IMR-90 (cell line): ENCODE data around the gene CFAP45. TPM values are rescaled to one million over a fixed set of nuclear protein-coding genes. Genes with fewer than 3 reads are reported as not detected.

ENCODE experiments used
- ATAC-seq: fragments of 200-7000 bp; cut with Tn5 transposase; 2 replicates; pipeline ENCODE4 v1.9.1; 2020; ENCODE audit warnings: low read depth, mild to moderate bottlenecking, moderate library complexity
- BruUV-seq: library from RNA; stranded (reverse); fragments of 400-500 nt; replicated peaks from 2 replicates; lab custom pipeline; 2021; lab: Mats Ljungman, UMichigan
- CTCF ChIA-PET: fragments of 300-600 bp; formaldehyde crosslinking; extraction: SDS; loops from one replicate; lab custom pipeline; 2021; ENCODE audit warnings: antibody characterized with exemption; lab: Yijun Ruan, JAX
- POLR2A ChIA-PET: fragments of 300-600 bp; sonication (Branson Sonifier 250); formaldehyde crosslinking; loops from one replicate; lab custom pipeline; 2022; ENCODE audit warnings: antibody characterized with exemption; ENCODE audit not compliant: unreplicated experiment; lab: Charles Lee
- DNase-seq: peaks from one replicate; pipeline ENCODE4 v3.0.0; 2013
- H2AFZ ChIP-seq: replicated peaks from 2 replicates; pipeline ENCODE3; 2013; ENCODE audit warnings: low read length, mild to moderate bottlenecking; ENCODE audit not compliant: poor library complexity
- H2AK5ac ChIP-seq: 2 replicates; pipeline ENCODE4 v1.6.1; 2013; ENCODE audit warnings: low read depth, low read length, inconsistent platforms
- H2AK9ac ChIP-seq: replicated peaks from 2 replicates; pipeline ENCODE3; 2013; ENCODE audit warnings: mild to moderate bottlenecking, low read depth, low read length, moderate library complexity; ENCODE audit not compliant: poor library complexity
- H2BK120ac ChIP-seq: 2 replicates; pipeline ENCODE4 v1.6.1; 2013; ENCODE audit warnings: low read depth, low read length, inconsistent platforms
- H2BK15ac ChIP-seq: 3 replicates; pipeline ENCODE4 v1.6.1; 2013; ENCODE audit warnings: low read depth, low read length, inconsistent platforms
- H2BK20ac ChIP-seq: 2 replicates; pipeline ENCODE4 v1.6.1; 2013; ENCODE audit warnings: low read depth, mild to moderate bottlenecking, inconsistent platforms, low read length, moderate library complexity
- H2BK5ac ChIP-seq: 2 replicates; pipeline ENCODE4 v1.6.1; 2013; ENCODE audit warnings: mild to moderate bottlenecking, low read depth, low read length, inconsistent platforms; ENCODE audit not compliant: poor library complexity, severe bottlenecking
- H3K14ac ChIP-seq: replicated peaks from 2 replicates; pipeline ENCODE4 v1.6.1; 2013; ENCODE audit warnings: low read depth, low read length, inconsistent platforms
- H3K18ac ChIP-seq: 2 replicates; pipeline ENCODE4 v1.6.1; 2013; ENCODE audit warnings: low read depth, low read length, control low read depth
- H3K23ac ChIP-seq: 2 replicates; pipeline ENCODE4 v1.6.1; 2013; ENCODE audit warnings: low read depth, low read length, inconsistent platforms
- H3K27ac ChIP-seq: 2 replicates; pipeline ENCODE4 v1.5.1; 2013; ENCODE audit warnings: mild to moderate bottlenecking, control low read depth, low read length; ENCODE audit not compliant: insufficient read depth
- H3K27me3 ChIP-seq: 2 replicates; pipeline ENCODE4 v1.6.1; 2013; ENCODE audit warnings: low read length; ENCODE audit not compliant: control insufficient read depth, insufficient read depth
- H3K36me3 ChIP-seq: 2 replicates; pipeline ENCODE4 v1.6.1; 2013; ENCODE audit warnings: low read length, mixed read lengths; ENCODE audit not compliant: control insufficient read depth, insufficient read depth
- H3K4ac ChIP-seq: 2 replicates; pipeline ENCODE4 v1.6.1; 2013; ENCODE audit warnings: low read depth, low read length, inconsistent platforms
- H3K4me1 ChIP-seq: 2 replicates; pipeline ENCODE4 v1.6.1; 2013; ENCODE audit warnings: low read length, mixed read lengths; ENCODE audit not compliant: control insufficient read depth, insufficient read depth
- H3K4me2 ChIP-seq: 2 replicates; pipeline ENCODE4 v1.6.1; 2013; ENCODE audit warnings: low read depth, mild to moderate bottlenecking, control low read depth, low read length, moderate library complexity
- H3K4me3 ChIP-seq: 2 replicates; pipeline ENCODE4 v1.5.1; 2013; ENCODE audit warnings: low read depth, mild to moderate bottlenecking, control low read depth, low read length, moderate library complexity; ENCODE audit not compliant: insufficient read depth
- H3K56ac ChIP-seq: 2 replicates; pipeline ENCODE4 v1.6.1; 2013; ENCODE audit warnings: low read length, inconsistent platforms; ENCODE audit not compliant: insufficient read depth; ENCODE audit errors: extremely low read depth
- H3K79me1 ChIP-seq, 2 experiments: 2 replicates each; pipeline ENCODE4 v1.6.1; 2013; ENCODE audit warnings: low read length in 2 of 2, inconsistent platforms in 1 of 2, low read depth in 1 of 2
- H3K9ac ChIP-seq: 2 replicates; pipeline ENCODE4 v1.6.1; 2013; ENCODE audit warnings: low read depth, low read length, control low read depth
- H3K9me1 ChIP-seq: 2 replicates; pipeline ENCODE4 v1.6.1; 2013; ENCODE audit warnings: low read length, inconsistent platforms; ENCODE audit not compliant: insufficient read depth
- H3K9me3 ChIP-seq: 2 replicates; pipeline ENCODE4 v1.6.1; 2013; ENCODE audit warnings: low read length; ENCODE audit not compliant: control insufficient read depth, insufficient read depth
- H4K20me1 ChIP-seq: 2 replicates; pipeline ENCODE4 v1.6.1; 2013; ENCODE audit warnings: low read length, inconsistent platforms; ENCODE audit not compliant: insufficient read depth
- H4K5ac ChIP-seq: 2 replicates; pipeline ENCODE4 v1.6.1; 2013; ENCODE audit warnings: mild to moderate bottlenecking, low read depth, low read length, control low read depth
- H4K8ac ChIP-seq, 2 experiments: 2 replicates each; pipeline ENCODE4 v1.6.1; 2013; ENCODE audit warnings: low read depth in 2 of 2, low read length in 2 of 2, control low read depth in 1 of 2, inconsistent platforms in 1 of 2
- H4K91ac ChIP-seq: 2 replicates; pipeline ENCODE4 v1.6.1; 2013; ENCODE audit warnings: low read depth, low read length, inconsistent platforms; ENCODE audit not compliant: insufficient read depth
- CEBPB ChIP-seq: IDR thresholded peaks from 2 replicates; pipeline ENCODE4 v1.6.1; 2012; ENCODE audit warnings: low read depth, low read length, improper control_type of control experiment
- CHD1 ChIP-seq: IDR thresholded peaks from 2 replicates; pipeline ENCODE4 v1.6.1; 2012; ENCODE audit warnings: low read depth, low read length, improper control_type of control experiment
- CTCF ChIP-seq: conservative IDR thresholded peaks from 2 replicates; pipeline ENCODE4 v1.5.1; 2012; ENCODE audit warnings: mild to moderate bottlenecking, low read depth, low read length, improper control_type of control experiment
- FOS ChIP-seq: fragments of 150-350 bp; IDR thresholded peaks from 2 replicates; pipeline ENCODE4 v1.6.1; 2016; ENCODE audit warnings: low read depth, low read length
- USF2 ChIP-seq: fragments of 150-350 bp; IDR thresholded peaks from 2 replicates; pipeline ENCODE4 v1.6.1; 2017; ENCODE audit warnings: mild to moderate bottlenecking, antibody characterized with exemption, low read length, low read depth
- WGBS, 2 experiments: methylation state at CpG; one replicate each; pipeline versions ENCODE4 v1.1.5 to v1.1.7; 2013; ENCODE audit warnings: missing lambda C conversion rate in 2 of 2; ENCODE audit not compliant: insufficient read length in 1 of 2; ENCODE audit errors: extremely low coverage in 2 of 2; 5-methylcytosine and 5-hydroxymethylcytosine counted together
- dilution Hi-C: fragments of 300-500 bp; cut with HindIII; formaldehyde crosslinking; loops from one replicate; pipeline ENCODE4 v1.14.3; 2018; ENCODE audit warnings: low sequenced_read_pairs; ENCODE audit not compliant: unreplicated experiment
- in situ Hi-C: fragments of 300-500 bp; cut with MboI; formaldehyde crosslinking; loops from 3 replicates; pipeline ENCODE4 v1.14.3; 2019; ENCODE audit warnings: low sequenced_read_pairs, inconsistent platforms, mixed read lengths
- intact Hi-C: fragments of 100-400 bp; cut with micrococcal nuclease; formaldehyde crosslinking; loops from 2 replicates; pipeline ENCODE4 v1.10.0; 2022
- polyA plus RNA-seq, 3 experiments: library from polyadenylated mRNA; depleted of rRNA; stranded (reverse); fragments of >200 nt; gene quantifications; 2 replicates each; pipeline ENCODE4 v1.2.3, GENCODE V29; 2012; ENCODE audit warnings: low replicate concordance in 1 of 3
- total RNA-seq: library from RNA; depleted of rRNA; stranded (reverse); fragments of >200 nt; gene quantifications from 2 replicates; pipeline ENCODE4 v1.2.3, GENCODE V29; 2012

CFAP45 gene
- total and polyA plus RNA-seq, 2 of the 4 experiments (the other 2 are of a cell fraction), result 0.51 to 0.72 TPM

- no peaks in the 10 kb centered on the region for H3K79me1 ChIP-seq
- peak overlapping the region; percentile 39; the same call in 1 of the 2 replicates for H2BK120ac ChIP-seq
- H3K27me3 ChIP-seq, result no peaks in the 10 kb centered on the region
- no peaks in the 10 kb centered on the region for H3K36me3 ChIP-seq
- peak overlapping the region; percentile 28; the same call in 1 of the 3 replicates for H2BK15ac ChIP-seq
- H3K9me3 ChIP-seq, result no peaks in the 10 kb centered on the region
- H2BK5ac ChIP-seq, result peak overlapping the region; percentile 74
- DNase-seq (peak; percentile 99), ATAC-seq (peak; percentile 88)
- peaks cover 15% of the 10 kb centered on the region for H3K4me1 ChIP-seq
- BruUV-seq, result no TSS peak
- peak overlapping the region; percentile 82 for H3K14ac ChIP-seq
- peak overlapping the region; percentile 20; the same call in 1 of the 2 replicates for H3K18ac ChIP-seq
- H4K91ac ChIP-seq, result no peak overlapping the region
- no peak overlapping the region; the same call in 1 of the 2 replicates for H3K27ac ChIP-seq
- no peak overlapping the region for H4K5ac ChIP-seq
- TF ChIP-seq CTCF (no peak), FOS (peak; percentile 77; the same call in 1 of the 2 replicates), CEBPB (peak; percentile 59), CHD1 (no peak), USF2 (peak; percentile 66; the same call in 1 of the 2 replicates)
- dilution Hi-C loops (loop anchor here (25.0 kb wide), 1 partner anchor 95 kb away; the partner anchor contains the start of gene DUSP23), intact Hi-C loops (no loop called here), in situ Hi-C loops (loop anchor here (25.0 kb wide), 1 partner anchor 670 kb away; the partner anchor contains the start of gene ACKR1)
- H2AK5ac ChIP-seq, result peak overlapping the region; percentile 77
- peak overlapping the region; percentile 61 for H3K4ac ChIP-seq
- H3K9ac ChIP-seq, result no peak overlapping the region
- no peaks in the 10 kb centered on the region for H4K20me1 ChIP-seq
- H3K4me2 ChIP-seq, result peak overlapping the region; percentile 16; the same call in 1 of the 2 replicates
- H4K8ac ChIP-seq, result peak overlapping the region in 1 of 2 experiments; percentile 12; a peak in 1 of 4 replicates
- peak overlapping the region; percentile 79; the same call in 1 of the 2 replicates for H3K23ac ChIP-seq
- CTCF ChIA-PET, result interaction anchor here (1.5 kb wide), 2 partner anchors 9 to 83 kb away, joined by 7 to 9 read pairs; no protein-coding TSS in a partner anchor
- H3K9me1 ChIP-seq, result peaks cover 18% of the 10 kb centered on the region
- no peak overlapping the region for H3K4me3 ChIP-seq
- H2AFZ ChIP-seq, result peak overlapping the region; percentile 60
- WGBS, 2 experiments, result 8% methylated on average over 2 of the region's 6 CpGs; no CpG with 5 or more reads in 1 of the 2 experiments
- no peak overlapping the region for H3K56ac ChIP-seq
- peak overlapping the region; percentile 57 for H2BK20ac ChIP-seq
- peak overlapping the region; percentile 75 for H2AK9ac ChIP-seq
- POLR2A ChIA-PET, result no interaction called here
These were observed 18.1 kb downstream of the CFAP45 start for GRCh38 chr1:159881622-159882526.
